GDM1 (cell line): Measurements from ENCODE around the gene SMIM8.
"Not testable (repeated sequence)": the region's sequence is repeated elsewhere in the genome, so short reads cannot be mapped to it uniquely, and the experiment has no call there.

ENCODE experiments used
- DNase-seq: peaks from one replicate; lab custom pipeline; 2025; lab: John Stamatoyannopoulos, UW

SMIM8 gene

DNA sequence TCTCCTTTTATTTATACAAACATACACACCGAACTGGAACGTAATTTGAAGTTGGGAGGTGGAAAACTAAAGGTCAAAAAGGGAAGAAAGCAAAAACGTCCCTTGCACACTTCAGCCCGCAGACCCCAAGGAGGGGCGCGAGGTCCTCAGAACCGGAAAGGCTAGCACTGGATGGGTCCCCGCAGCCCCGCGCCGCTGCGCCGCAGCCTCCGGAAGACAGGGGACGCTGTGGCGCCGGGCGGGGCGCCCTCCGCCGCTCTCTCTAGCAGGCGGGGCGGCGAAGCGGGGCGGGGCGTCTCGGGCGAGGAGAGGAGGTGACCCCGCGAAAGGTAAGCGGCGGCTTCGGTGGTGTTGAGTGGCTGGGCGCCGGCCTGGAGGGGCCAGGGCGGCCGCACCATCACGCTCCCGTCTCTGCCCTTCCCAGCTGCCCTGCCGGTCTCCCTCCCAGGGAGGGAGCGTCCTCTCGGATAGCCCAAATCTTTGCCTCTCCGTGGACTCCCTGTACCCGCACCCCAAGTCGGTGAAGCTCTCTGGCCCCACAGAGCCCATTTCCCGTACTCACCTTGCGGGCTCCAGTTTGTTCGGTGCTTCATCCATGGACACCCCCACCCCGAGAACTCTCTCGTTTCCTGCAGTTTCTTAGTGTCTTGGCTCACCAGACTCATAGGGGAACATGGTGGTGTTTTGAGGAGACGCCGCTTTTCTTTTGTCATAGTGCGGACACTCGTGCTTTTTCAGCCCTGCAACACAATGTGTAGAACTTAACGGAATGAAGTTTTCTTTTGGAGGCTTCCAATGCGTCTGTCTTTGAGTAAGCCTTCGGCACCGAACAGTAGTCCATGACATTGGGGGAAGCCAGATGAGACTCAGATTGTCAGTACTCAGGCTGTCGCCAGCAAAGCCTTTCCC, at the start of gene SMIM8:
SMIM8 (plus strand) TSS at position 285 of the 909 bp plus-strand sequence. CDS start 14,444 bp downstream, outside the sequence.
- peak; percentile 69 for DNase-seq

GRCh38 chr6:87274660-87275274, 47.6 kb upstream of the SMIM8 start:
- no peak for DNase-seq

GRCh38 chr6:87276624-87277023, 45.8 kb upstream of the SMIM8 start:
- DNase-seq: no peak

- DNase-seq: peak; percentile 1
Measured at GRCh38 chr6:87277123-87277522, 45.3 kb upstream of the SMIM8 start.

DNA sequence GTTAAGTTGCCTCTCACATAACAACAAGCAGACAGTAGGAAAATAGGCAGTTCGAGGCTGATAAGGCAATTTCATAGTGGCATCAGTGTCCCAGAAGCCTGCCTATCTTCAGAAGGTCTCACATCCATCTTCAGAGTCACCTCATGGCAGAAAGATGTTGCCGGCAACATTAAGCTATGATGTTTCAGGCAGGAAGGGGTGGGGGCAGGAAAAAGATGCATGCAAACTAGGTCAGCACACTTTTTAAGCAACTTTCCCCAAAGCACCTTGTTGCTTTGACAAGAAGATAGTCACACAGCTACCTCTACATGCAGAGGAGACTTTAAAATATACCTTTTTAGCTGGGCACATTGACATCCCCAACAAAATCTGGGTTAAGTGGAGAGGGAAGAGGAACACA, 43.2 kb upstream of the SMIM8 start:
- no peak for DNase-seq

DNA sequence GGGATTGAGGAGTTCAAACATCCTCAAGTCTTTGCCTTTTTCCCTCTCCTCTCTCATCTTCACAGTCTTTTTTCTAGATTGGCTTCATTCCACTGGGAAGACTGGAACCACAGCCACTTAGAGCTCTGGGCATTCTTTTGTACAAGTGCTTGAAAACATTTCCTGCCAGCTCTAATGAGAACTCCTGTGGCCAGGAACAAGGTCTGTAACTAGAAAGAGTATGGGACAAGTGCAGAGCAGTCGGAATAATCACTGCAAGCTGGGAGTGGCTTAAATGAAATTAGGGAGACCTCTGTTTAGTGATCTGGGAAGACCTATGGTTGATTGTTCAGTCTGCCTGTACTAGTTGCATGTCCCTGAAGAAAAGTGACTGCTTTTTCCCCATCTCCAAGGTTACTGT, 41.0 kb upstream of the SMIM8 start:
- no peak for DNase-seq

GRCh38 chr6:87282743-87283142, 39.6 kb upstream of the SMIM8 start:
- DNase-seq: no peak

- DNase-seq: no peak
Measured at GRCh38 chr6:87283461-87283860, 38.9 kb upstream of the SMIM8 start.

GRCh38 chr6:87287251-87287650, 35.1 kb upstream of the SMIM8 start:
- no peak for DNase-seq

DNA sequence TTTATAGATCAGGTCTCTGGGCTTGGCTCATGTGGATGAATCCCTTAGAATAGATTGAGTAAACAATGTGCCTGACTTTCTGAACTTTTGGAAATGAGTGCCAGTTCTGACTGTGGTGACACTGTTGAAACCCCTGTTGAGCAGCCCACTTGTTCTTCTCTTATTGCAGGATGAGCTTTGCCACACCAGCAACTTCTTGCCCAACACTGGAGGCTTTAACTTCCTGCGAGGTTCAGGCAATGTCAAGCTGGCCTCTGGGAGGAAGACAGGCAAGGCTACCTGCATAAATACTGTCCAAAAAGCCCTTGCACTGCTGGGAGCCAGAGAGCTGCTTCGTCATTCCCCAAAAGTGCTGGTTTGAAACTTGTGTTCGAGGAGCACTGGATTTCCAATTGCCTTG, 32.8 kb upstream of the SMIM8 start:
- no peak for DNase-seq

GRCh38 chr6:87291883-87292282, 30.5 kb upstream of the SMIM8 start:
- no peak for DNase-seq

DNA sequence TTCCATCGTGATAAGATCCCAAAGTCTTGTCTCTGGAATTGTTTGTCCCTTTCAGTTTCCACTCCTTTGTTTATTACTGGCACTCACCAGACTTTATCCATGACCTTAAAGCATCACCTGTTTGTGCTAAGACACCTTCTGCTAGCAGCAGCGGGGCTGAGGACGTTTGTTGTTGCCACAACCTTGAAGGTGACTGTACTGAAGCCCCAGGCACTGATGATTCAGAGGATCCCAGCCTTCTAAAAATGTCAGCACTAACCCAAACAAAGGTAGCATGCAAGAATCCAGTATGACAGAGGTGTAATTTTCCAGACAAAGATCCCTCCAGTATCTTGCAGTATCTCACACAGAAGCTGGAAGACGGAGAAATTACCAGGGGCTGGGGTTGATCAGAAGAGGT, 28.9 kb upstream of the SMIM8 start:
- no peak for DNase-seq

DNA sequence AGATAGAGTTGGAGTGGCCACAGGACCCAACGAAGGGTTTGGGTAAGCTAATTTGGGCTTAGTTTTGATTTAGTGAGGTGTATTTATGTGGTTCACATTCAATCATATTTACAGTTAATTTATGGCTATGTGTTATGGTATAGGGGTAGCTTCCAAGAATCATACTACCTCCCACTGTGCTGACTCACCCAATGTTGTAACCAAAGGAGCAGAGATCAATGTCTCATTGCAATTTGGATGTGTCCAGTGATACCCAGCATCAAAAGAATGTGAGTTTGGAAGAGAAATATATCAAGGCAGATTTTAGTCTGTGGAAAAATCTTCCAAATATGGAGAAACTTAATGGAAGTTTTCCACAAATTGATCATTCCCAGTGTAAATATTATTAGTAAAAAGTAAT, 25.3 kb upstream of the SMIM8 start:
- DNase-seq: no peak

GRCh38 chr6:87301277-87301676, 21.1 kb upstream of the SMIM8 start:
- DNase-seq: not testable (repeated sequence)

- no peak for DNase-seq
Measured at GRCh38 chr6:87308970-87309369, 13.4 kb upstream of the SMIM8 start.

GRCh38 chr6:87312860-87313259, 9.5 kb upstream of the SMIM8 start:
- DNase-seq: no peak

GRCh38 chr6:87315071-87315470, 7.3 kb upstream of the SMIM8 start:
- no peak for DNase-seq

DNA sequence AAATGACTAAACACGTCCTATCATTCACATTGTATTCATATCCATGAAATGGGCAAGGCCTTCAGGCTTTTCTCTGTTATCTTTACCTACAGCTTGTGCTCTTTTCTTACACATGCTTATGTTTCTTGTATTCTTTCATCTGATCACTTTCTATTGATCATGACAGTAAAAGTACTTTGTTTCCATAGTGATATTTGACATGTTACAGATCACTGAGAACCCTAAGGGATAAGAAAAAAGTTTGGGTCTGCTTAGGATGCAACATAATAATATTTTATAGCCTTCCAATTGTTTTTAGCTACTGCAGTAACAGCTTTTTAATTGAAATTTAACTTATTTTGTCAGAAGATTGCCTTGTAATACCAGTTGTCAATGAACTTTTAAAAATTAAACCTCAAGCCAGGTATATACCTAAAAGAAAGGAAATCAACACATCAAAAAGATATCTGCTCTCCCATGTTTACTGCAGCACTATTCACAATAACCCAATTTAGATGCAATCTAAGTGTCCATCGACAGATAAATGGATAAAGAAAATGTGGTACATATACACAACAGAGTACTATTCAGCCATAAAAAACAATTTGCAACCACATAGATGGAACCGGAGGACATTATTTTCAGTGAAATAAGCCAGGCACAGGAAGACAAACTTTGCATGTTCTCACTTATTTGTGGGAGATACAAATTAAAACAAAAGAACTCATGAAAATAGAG, 3.0 kb upstream of the SMIM8 start:
- no peak for DNase-seq

GRCh38 chr6:87323880-87324279, 1.5 kb downstream of the SMIM8 start:
- not testable (repeated sequence) for DNase-seq

DNA sequence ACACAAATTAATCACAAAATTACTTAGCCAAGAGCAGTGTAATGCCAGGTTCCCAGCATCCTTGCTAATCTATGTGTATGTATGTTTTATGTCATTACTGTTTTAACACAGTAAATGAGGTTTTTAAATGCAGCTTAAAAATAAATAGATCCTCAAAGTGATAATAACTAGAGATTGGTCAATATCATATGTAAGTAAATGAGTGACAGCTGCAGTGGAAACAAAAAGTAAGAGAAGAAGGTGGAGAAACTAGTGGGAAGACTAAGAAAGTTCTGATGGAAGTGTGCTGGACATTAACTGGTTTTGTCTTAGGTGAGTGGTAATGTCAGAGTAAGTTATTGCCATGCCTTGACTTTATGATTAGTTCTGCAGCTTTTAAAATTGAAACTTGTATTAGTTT, 8.6 kb downstream of the SMIM8 start:
- no peak for DNase-seq

GRCh38 chr6:87333033-87333432, 10.6 kb downstream of the SMIM8 start:
- no peak for DNase-seq

DNA sequence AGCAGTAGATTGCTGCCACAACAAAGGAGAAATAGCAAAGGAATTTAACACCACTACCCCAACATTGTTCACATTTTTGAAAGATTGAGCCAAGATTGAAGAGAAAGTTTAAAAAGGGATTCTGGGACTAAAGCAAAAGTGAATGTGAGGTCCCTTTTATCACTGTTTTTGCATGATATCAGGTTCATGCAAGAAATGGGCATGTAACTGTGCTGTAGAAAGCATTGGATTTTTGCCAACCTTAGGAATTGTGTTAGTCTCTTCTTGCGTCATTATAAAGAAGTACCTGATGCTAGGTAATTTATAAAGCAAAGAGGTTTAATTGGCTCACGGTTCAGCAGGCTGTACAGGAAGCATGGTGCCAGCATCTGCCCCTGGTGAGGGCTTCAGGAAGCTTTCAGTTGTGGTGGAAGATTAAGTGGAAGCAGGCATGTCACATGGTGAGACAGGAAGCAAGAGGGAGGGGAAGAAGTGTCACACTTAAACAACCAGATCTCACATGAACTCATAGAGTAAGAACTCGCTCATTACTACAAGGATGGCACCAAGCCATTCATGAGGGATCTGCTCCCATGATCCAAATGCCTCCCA, 11.3 kb downstream of the SMIM8 start:
- no peak for DNase-seq
